ENCODE results near the gene PCNT. TPM values are rescaled to one million over a fixed set of nuclear protein-coding genes. Genes with fewer than 3 reads are reported as not detected.

PCNT gene
- total and polyA plus RNA-seq, 2 of the 8 experiments (the other 6 are each of a cell fraction or from before 2014, with no cell fraction given): 9.9 to 45.1 TPM

- TF ChIP-seq, protein P1, sequence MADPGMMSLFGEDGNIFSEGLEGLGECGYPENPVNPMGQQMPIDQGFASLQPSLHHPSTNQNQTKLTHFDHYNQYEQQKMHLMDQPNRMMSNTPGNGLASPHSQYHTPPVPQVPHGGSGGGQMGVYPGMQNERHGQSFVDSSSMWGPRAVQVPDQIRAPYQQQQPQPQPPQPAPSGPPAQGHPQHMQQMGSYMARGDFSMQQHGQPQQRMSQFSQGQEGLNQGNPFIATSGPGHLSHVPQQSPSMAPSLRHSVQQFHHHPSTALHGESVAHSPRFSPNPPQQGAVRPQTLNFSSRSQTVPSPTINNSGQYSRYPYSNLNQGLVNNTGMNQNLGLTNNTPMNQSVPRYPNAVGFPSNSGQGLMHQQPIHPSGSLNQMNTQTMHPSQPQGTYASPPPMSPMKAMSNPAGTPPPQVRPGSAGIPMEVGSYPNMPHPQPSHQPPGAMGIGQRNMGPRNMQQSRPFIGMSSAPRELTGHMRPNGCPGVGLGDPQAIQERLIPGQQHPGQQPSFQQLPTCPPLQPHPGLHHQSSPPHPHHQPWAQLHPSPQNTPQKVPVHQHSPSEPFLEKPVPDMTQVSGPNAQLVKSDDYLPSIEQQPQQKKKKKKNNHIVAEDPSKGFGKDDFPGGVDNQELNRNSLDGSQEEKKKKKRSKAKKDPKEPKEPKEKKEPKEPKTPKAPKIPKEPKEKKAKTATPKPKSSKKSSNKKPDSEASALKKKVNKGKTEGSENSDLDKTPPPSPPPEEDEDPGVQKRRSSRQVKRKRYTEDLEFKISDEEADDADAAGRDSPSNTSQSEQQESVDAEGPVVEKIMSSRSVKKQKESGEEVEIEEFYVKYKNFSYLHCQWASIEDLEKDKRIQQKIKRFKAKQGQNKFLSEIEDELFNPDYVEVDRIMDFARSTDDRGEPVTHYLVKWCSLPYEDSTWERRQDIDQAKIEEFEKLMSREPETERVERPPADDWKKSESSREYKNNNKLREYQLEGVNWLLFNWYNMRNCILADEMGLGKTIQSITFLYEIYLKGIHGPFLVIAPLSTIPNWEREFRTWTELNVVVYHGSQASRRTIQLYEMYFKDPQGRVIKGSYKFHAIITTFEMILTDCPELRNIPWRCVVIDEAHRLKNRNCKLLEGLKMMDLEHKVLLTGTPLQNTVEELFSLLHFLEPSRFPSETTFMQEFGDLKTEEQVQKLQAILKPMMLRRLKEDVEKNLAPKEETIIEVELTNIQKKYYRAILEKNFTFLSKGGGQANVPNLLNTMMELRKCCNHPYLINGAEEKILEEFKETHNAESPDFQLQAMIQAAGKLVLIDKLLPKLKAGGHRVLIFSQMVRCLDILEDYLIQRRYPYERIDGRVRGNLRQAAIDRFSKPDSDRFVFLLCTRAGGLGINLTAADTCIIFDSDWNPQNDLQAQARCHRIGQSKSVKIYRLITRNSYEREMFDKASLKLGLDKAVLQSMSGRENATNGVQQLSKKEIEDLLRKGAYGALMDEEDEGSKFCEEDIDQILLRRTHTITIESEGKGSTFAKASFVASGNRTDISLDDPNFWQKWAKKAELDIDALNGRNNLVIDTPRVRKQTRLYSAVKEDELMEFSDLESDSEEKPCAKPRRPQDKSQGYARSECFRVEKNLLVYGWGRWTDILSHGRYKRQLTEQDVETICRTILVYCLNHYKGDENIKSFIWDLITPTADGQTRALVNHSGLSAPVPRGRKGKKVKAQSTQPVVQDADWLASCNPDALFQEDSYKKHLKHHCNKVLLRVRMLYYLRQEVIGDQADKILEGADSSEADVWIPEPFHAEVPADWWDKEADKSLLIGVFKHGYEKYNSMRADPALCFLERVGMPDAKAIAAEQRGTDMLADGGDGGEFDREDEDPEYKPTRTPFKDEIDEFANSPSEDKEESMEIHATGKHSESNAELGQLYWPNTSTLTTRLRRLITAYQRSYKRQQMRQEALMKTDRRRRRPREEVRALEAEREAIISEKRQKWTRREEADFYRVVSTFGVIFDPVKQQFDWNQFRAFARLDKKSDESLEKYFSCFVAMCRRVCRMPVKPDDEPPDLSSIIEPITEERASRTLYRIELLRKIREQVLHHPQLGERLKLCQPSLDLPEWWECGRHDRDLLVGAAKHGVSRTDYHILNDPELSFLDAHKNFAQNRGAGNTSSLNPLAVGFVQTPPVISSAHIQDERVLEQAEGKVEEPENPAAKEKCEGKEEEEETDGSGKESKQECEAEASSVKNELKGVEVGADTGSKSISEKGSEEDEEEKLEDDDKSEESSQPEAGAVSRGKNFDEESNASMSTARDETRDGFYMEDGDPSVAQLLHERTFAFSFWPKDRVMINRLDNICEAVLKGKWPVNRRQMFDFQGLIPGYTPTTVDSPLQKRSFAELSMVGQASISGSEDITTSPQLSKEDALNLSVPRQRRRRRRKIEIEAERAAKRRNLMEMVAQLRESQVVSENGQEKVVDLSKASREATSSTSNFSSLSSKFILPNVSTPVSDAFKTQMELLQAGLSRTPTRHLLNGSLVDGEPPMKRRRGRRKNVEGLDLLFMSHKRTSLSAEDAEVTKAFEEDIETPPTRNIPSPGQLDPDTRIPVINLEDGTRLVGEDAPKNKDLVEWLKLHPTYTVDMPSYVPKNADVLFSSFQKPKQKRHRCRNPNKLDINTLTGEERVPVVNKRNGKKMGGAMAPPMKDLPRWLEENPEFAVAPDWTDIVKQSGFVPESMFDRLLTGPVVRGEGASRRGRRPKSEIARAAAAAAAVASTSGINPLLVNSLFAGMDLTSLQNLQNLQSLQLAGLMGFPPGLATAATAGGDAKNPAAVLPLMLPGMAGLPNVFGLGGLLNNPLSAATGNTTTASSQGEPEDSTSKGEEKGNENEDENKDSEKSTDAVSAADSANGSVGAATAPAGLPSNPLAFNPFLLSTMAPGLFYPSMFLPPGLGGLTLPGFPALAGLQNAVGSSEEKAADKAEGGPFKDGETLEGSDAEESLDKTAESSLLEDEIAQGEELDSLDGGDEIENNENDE (IDR thresholded peaks at IDR 0.05; ENCODE audit: insufficient replicate concordance, low read length): no peak
Measured at GRCh38 chr21:46362946-46363345, 39.0 kb downstream of the PCNT start (continued).
